A673 (cell line): ENCODE data around the gene SPARCL1.

Experiments used
- CTCF ChIP-seq: fragments of 300-800, 200-600 bp; sonication (generic); conservative IDR thresholded peaks from 2 replicates; pipeline ENCODE4 v1.5.1; 2017; ENCODE audit warnings: low read depth, mild to moderate bottlenecking, antibody characterized with exemption, low read length, moderate library complexity, mixed read lengths
- EZH2 ChIP-seq: fragments of 200-600 bp; sonication (generic); IDR thresholded peaks from 2 replicates; pipeline ENCODE4 v1.6.1; 2017; ENCODE audit warnings: borderline replicate concordance, low read depth, mild to moderate bottlenecking, mixed read lengths, antibody characterized with exemption, low read length; ENCODE audit not compliant: poor library complexity, severe bottlenecking

DNA sequence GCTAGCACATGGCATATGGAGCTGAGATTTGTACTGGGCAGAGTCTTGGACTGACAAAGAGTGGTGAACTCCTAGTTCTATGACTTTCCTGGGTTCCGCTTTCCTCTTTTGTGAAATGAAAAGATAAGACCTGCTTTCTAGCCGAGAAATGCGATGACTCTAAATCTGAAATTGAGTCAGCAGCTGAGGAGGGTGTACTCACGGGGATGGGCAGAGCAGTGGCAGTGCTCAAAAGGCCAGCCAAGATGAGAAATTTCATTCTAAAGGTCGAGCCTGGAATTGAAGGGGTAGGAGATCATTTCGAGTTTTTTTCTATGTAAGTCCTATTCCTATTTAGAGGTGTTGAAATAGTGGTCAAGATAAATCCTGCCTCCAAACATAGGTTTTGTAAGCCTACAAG, 59.8 kb downstream of the SPARCL1 start:
- TF ChIP-seq CTCF (no peak), EZH2 (no peak)
